Transverse colon (tissue), 4 donors: Measurements from ENCODE around the gene NPIPA5.
"Not testable (repeated sequence)": the region's sequence is repeated elsewhere in the genome, so short reads cannot be mapped to it uniquely, and the experiment has no call there.

ENCODE experiments used
- CTCF ChIP-seq, 5 experiments: fragments of 200-600 bp in 3 of 5; fragments of 450-650 bp in 2 of 5; sonication (generic) in 3 of 5; IDR thresholded peaks; 1 replicate in 2 of 5; 2 replicates in 3 of 5; pipeline ENCODE4 v1.5.1; 2016 to 2017; ENCODE audit warnings: antibody characterized with exemption in 5 of 5, inconsistent platforms in 3 of 5, mild to moderate bottlenecking in 2 of 5, moderate library complexity in 1 of 5
- EP300 ChIP-seq: sonication (generic); formaldehyde crosslinking; IDR thresholded peaks from one replicate; pipeline ENCODE4 v1.6.1; 2017; ENCODE audit warnings: antibody characterized with exemption, low read depth
- POLR2A ChIP-seq: fragments of 450-650 bp; IDR thresholded peaks from one replicate; pipeline ENCODE4 v1.6.1; 2016; ENCODE audit warnings: antibody characterized with exemption, mild to moderate bottlenecking, moderate library complexity
- POLR2AphosphoS5 ChIP-seq, 3 donors: sonication (generic); formaldehyde crosslinking; IDR thresholded peaks; one replicate each; pipeline ENCODE4 v1.6.1; 2016; ENCODE audit warnings: antibody characterized with exemption in 3 of 3

- TF ChIP-seq POLR2AphosphoS5 (IDR thresholded peaks at IDR 0.05); CTCF (IDR thresholded peaks at IDR 0.05); POLR2A; EP300: not testable (repeated sequence)
These were observed 10.0 kb upstream of the NPIPA5 start for GRCh38 chr16:15388060-15388459.
